ENCODE data around the gene KCNK17. TPM values are rescaled to one million over a fixed set of nuclear protein-coding genes. Genes with fewer than 3 reads are reported as not detected.

The KCNK17 gene
- total and polyA plus RNA-seq, 9 of the 15 experiments (the other 6 are each of a cell fraction or from before 2014, with no cell fraction given): not detected

GRCh38 chr6:39295611-39296011 lies 18.6 kb downstream of the KCNK17 start:
- intact Hi-C loops (cut with micrococcal nuclease) (no loop called here), in situ Hi-C loops (cut with MboI) (no loop called here)
- CTCF ChIA-PET (ENCODE audit: low intra/inter-chr PET ratio): interaction anchor here (0.6 to 1.3 kb wide), 2 partner anchors 129 to 576 kb away, joined by 3 to 5 read pairs; no protein-coding TSS in a partner anchor
- Histone ChIP-seq H3K36me3 (ENCODE audit: control insufficient read depth, insufficient read depth, low read length) (no peaks in the 10 kb centered on the region), H2AFZ (ENCODE audit: low read depth, low read length) (no peak overlapping the region), H3K79me2 (ENCODE audit: control insufficient read depth, insufficient read depth, low read length) (no peaks in the 10 kb centered on the region), H3K9ac (ENCODE audit: insufficient read depth in 1 of 2, low read depth in 2 of 2, low read length in 2 of 2) (no peak overlapping the region; a peak in 1 of 4 replicates), H3K4me2 (ENCODE audit: insufficient read depth, low read length) (no peak overlapping the region), H3K27me3 (ENCODE audit: control insufficient read depth in 2 of 2, insufficient read depth in 2 of 2, low read length in 2 of 2) (peaks cover 61 to 67% of the 10 kb centered on the region in 2 experiments), H3K4me3 (no peak overlapping the region), H4K20me1 (replicated peaks; ENCODE audit: control insufficient read depth, insufficient read depth, low read length) (peaks cover 16% of the 10 kb centered on the region), H3K4me1 (replicated peaks in 1 of 2; ENCODE audit: control insufficient read depth in 2 of 2, insufficient read depth in 2 of 2, low read length in 2 of 2) (peaks cover 0 to 4% of the 10 kb centered on the region in 2 experiments; a peak in 2 of 5 replicates), H3K9me1 (ENCODE audit: control insufficient read depth, insufficient read depth, low read length) (no peaks in the 10 kb centered on the region), H3K27ac (ENCODE audit: extremely low read depth, low read depth, low read length) (no peak overlapping the region), H3K9me3 (replicated peaks; ENCODE audit: control insufficient read depth, insufficient read depth, low read depth, low read length) (no peaks in the 10 kb centered on the region)
- no TSS peak for BruUV-seq (replicated peaks)
- TF ChIP-seq ZNF589 (CRISPR knock-in tag; IDR thresholded peaks at IDR 0.05; ENCODE audit: low read depth) (no peak), EGR1 (conservative IDR thresholded peaks at IDR 0.05) (peak; percentile 66), VEZF1 (CRISPR knock-in tag; IDR thresholded peaks at IDR 0.05) (peak; percentile 90)
- ATAC-seq: peak; percentile 82
- peak; percentile 43 to 69 (median 59) for DNase-seq (ENCODE audit: extremely low read depth in 1 of 4, low spot score in 3 of 4)
- POLR2A ChIA-PET: interaction anchor here (1.0 kb wide), 1 partner anchor 114 kb away, joined by 3 read pairs; no protein-coding TSS in a partner anchor
- 4% methylated on average over 5 of the region's 5 CpGs for WGBS (ENCODE audit: insufficient coverage, low coverage, missing lambda C conversion rate)
- FAIRE-seq: no peak

DNA sequence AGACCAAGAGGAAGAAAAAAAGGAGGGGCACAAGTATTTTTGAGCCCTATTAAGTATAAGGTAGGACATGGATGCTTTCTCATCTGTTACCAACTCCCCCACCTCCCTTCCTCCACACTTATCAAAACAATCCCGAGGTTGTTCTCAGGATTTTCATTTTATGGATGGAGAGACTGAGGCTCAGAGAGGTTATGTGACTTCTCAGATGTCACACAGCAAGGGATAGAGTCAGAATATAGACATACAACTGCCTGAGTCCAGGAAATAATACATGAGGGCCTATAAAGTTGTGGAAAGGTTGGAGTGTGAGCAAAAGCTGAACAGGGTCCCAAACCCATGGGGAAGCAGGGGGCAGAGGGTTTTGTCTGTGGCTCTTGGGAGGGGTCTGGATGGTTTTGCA lies 19.3 kb downstream of the KCNK17 start:
- Histone ChIP-seq H3K9me3 (replicated peaks; ENCODE audit: control insufficient read depth, insufficient read depth, low read depth, low read length) (no peaks in the 10 kb centered on the region), H3K4me2 (ENCODE audit: insufficient read depth, low read length) (no peak overlapping the region), H3K9ac (ENCODE audit: insufficient read depth in 1 of 2, low read depth in 2 of 2, low read length in 2 of 2) (no peak overlapping the region), H3K4me1 (replicated peaks in 1 of 2; ENCODE audit: control insufficient read depth in 2 of 2, insufficient read depth in 2 of 2, low read length in 2 of 2) (peaks cover 0 to 4% of the 10 kb centered on the region in 2 experiments; a peak in 2 of 5 replicates), H3K79me2 (ENCODE audit: control insufficient read depth, insufficient read depth, low read length) (no peaks in the 10 kb centered on the region), H2AFZ (ENCODE audit: low read depth, low read length) (no peak overlapping the region), H3K27me3 (ENCODE audit: control insufficient read depth in 2 of 2, insufficient read depth in 2 of 2, low read length in 2 of 2) (peaks cover 57 to 65% of the 10 kb centered on the region in 2 experiments), H3K4me3 (no peak overlapping the region), H3K9me1 (ENCODE audit: control insufficient read depth, insufficient read depth, low read length) (no peaks in the 10 kb centered on the region), H3K36me3 (ENCODE audit: control insufficient read depth, insufficient read depth, low read length) (no peaks in the 10 kb centered on the region), H3K27ac (ENCODE audit: extremely low read depth, low read depth, low read length) (no peak overlapping the region), H4K20me1 (replicated peaks; ENCODE audit: control insufficient read depth, insufficient read depth, low read length) (peaks cover 16% of the 10 kb centered on the region)
- POLR2A ChIA-PET: interaction anchor here (0.8 kb wide), 1 partner anchor 47 kb away, joined by 3 read pairs; no protein-coding TSS in a partner anchor
- intact Hi-C loops (cut with micrococcal nuclease) (no loop called here), in situ Hi-C loops (cut with MboI) (no loop called here)
- no TSS peak for BruUV-seq (replicated peaks)
- ATAC-seq: no peak
- 0% methylated on average over 1 of the region's 1 CpG for WGBS (ENCODE audit: insufficient coverage, low coverage, missing lambda C conversion rate)
- no peak for DNase-seq (ENCODE audit: extremely low read depth in 1 of 4, low spot score in 3 of 4)
- CTCF ChIA-PET (ENCODE audit: low intra/inter-chr PET ratio): interaction anchor here (1.3 kb wide), 1 partner anchor 129 kb away, joined by 5 read pairs; no protein-coding TSS in a partner anchor
- FAIRE-seq: no peak
- no peak for TF ChIP-seq RBM39 (optimal IDR thresholded peaks at IDR 0.05; ENCODE audit: low read depth, low read length)

Measured in K562 (cell line).